ENCODE measurements around the gene ASCC3. TPM values are rescaled to one million over a fixed set of nuclear protein-coding genes. Genes with fewer than 3 reads are reported as not detected.

ASCC3 gene
- total RNA-seq, 4 donors from 2014 or later = 25.9 to 40.9 (median 31.3) TPM

DNA sequence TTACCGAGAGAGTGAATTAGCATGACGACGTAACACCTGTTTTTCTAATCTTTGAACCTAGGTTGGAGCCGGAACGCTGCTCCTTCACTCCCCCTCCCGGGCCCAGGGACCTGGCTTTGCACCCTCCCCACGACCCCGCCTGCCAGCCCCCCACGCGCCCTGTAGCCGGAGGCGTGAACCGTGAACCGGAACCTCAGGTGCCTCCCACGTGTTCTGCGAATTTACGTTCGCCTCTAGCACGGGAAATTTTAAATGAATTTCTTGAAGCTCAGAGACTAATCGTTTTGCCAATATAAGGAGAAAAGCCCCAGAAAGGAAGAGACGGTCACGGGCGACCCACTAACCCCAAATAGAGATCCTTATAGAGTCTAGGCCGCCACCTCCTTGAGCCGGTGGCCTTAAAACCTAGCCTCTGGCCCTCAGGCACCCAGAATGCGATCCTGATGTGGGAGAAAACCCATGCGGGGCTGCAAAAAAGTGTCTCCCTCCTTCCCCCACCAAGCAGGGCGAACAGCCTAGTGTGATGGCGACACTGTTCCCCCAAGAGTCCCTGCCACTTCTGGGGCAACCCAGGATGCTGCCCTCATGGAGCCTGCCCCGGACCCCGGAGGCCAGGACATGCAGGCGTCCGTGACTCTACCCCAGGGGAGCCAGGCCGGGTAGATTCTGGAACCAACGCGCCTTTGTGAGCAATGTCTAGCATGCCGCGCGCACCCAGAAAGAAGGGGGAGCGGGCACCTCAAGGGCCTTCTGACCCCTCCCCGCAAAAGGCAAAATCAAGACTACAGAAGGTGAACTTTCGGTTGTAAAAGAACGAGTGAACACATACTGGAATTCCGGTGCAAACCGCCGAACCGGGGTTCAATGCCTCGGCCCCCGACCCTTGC is 413.8 kb downstream of the ASCC3 start:
- H3K27me3 ChIP-seq = peaks cover 94% of the 10 kb centered on the region
- no peak overlapping the region for H3K27ac ChIP-seq
- H3K36me3 ChIP-seq = no peaks in the 10 kb centered on the region
- H3K4me3 ChIP-seq = no peak overlapping the region
- DNase-seq (ENCODE audit: low spot score in 2 of 2) = no peak
- TF ChIP-seq EP300 (IDR thresholded peaks at IDR 0.05) (no peak), POLR2AphosphoS5 (IDR thresholded peaks at IDR 0.05) (no peak), POLR2A (IDR thresholded peaks at IDR 0.05) (no peak)
- TF ChIP-seq, protein P1, sequence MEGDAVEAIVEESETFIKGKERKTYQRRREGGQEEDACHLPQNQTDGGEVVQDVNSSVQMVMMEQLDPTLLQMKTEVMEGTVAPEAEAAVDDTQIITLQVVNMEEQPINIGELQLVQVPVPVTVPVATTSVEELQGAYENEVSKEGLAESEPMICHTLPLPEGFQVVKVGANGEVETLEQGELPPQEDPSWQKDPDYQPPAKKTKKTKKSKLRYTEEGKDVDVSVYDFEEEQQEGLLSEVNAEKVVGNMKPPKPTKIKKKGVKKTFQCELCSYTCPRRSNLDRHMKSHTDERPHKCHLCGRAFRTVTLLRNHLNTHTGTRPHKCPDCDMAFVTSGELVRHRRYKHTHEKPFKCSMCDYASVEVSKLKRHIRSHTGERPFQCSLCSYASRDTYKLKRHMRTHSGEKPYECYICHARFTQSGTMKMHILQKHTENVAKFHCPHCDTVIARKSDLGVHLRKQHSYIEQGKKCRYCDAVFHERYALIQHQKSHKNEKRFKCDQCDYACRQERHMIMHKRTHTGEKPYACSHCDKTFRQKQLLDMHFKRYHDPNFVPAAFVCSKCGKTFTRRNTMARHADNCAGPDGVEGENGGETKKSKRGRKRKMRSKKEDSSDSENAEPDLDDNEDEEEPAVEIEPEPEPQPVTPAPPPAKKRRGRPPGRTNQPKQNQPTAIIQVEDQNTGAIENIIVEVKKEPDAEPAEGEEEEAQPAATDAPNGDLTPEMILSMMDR (IDR thresholded peaks at IDR 0.05) = no peak
- no peaks in the 10 kb centered on the region for H3K9me3 ChIP-seq
- H3K4me1 ChIP-seq = peaks cover 16% of the 10 kb centered on the region
- WGBS = 17% methylated on average over 45 of the region's 49 CpGs

GRCh38 chr6:100466410-100467128 is 414.6 kb downstream of the ASCC3 start:
- Histone ChIP-seq H3K4me1 (peaks cover 16% of the 10 kb centered on the region), H3K36me3 (no peaks in the 10 kb centered on the region), H3K27me3 (peaks cover 100% of the 10 kb centered on the region), H3K4me3 (no peak overlapping the region), H3K9me3 (no peaks in the 10 kb centered on the region), H3K27ac (no peak overlapping the region)
- TF ChIP-seq POLR2A (IDR thresholded peaks at IDR 0.05) (no peak), EP300 (IDR thresholded peaks at IDR 0.05) (no peak), POLR2AphosphoS5 (IDR thresholded peaks at IDR 0.05) (no peak)
- TF ChIP-seq, protein P1 (IDR thresholded peaks at IDR 0.05) = no peak
- WGBS = 16% methylated on average over 21 of the region's 21 CpGs
- no peak for DNase-seq (ENCODE audit: low spot score in 2 of 2)

- peaks cover 20% of the 10 kb centered on the region for H3K4me1 ChIP-seq
- 22% methylated on average over 20 of the region's 20 CpGs for WGBS
- TF ChIP-seq POLR2AphosphoS5 (IDR thresholded peaks at IDR 0.05) (no peak), POLR2A (IDR thresholded peaks at IDR 0.05) (no peak)
- TF ChIP-seq, protein P1 (IDR thresholded peaks at IDR 0.05) = no peak
- peaks cover 100% of the 10 kb centered on the region for H3K27me3 ChIP-seq
- H3K27ac ChIP-seq = no peak overlapping the region
- no peaks in the 10 kb centered on the region for H3K9me3 ChIP-seq
- H3K4me3 ChIP-seq = no peak overlapping the region
- no peak for DNase-seq (ENCODE audit: low spot score in 2 of 2)
- H3K36me3 ChIP-seq = no peaks in the 10 kb centered on the region
Observed at GRCh38 chr6:100465701-100466409, 415.3 kb downstream of the ASCC3 start.

DNA sequence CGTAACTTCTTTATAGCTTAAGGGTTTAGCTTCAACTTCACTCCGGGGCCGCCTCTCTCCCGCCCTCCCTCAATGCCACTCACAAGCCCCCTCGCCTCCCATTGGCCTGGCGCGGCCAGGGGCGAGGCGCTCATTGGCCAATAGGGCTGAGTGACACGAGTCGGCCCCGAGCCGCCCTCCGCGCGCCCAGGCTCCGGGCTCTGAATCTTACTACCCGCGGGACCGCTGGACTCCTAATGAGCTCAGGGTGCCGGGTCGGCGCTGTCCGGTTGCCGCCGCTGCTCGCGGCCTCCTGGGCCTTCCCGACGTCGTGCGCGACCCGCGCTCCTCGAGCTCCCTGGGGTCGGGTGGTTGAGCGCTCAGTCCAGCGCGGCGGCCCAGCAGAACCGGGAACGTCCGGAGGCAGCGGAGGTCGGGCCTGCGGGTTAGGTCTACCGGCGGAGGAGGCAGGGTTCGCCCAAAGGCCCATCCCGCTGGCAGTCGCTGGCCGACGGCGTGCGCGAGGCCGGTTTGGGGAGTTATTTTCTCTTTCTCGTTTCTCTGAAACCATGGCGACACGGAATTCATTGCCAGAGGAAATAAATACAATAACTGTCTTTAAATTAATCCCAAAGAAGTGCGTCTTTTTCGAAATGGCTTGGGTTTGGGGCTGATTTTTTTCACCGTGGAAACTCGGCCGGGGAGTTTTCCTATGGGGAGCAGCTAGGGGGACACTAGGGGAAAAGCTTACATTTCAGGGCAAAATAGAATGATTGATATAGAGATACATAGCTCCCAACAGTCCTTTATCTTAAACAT is 416.0 kb downstream of the ASCC3 start, which contains the start of gene SIM1:
SIM1 (minus strand) TSS at position 19 of the 798 bp plus-strand sequence. CDS start 1,453 bp downstream, outside the sequence.
- Histone ChIP-seq H3K4me3 (peak within 1 kb of the TSS; percentile 46), H3K27me3 (peaks cover 100% of the 10 kb centered on the region), H3K27ac (peak within 1 kb of the TSS; percentile 42), H3K36me3 (no peaks in the 10 kb centered on the region), H3K9me3 (no peaks in the 10 kb centered on the region), H3K4me1 (peaks cover 21% of the 10 kb centered on the region)
- DNase-seq (ENCODE audit: low spot score in 2 of 2) = peak in 1 of 2 donors; percentile 78
- TF ChIP-seq EP300 (IDR thresholded peaks at IDR 0.05) = no peak
- no peak for TF ChIP-seq POLR2A (IDR thresholded peaks at IDR 0.05)
- TF ChIP-seq, protein P1 (IDR thresholded peaks at IDR 0.05) = no peak
- TF ChIP-seq POLR2AphosphoS5 (IDR thresholded peaks at IDR 0.05) = no peak
- WGBS = 14% methylated on average over 26 of the region's 66 CpGs
